HEK293T (cell line): Measurements from ENCODE around the gene CHRM1.

Experiments used
- ARNT ChIP-seq: fragments of 450-650 bp; IDR thresholded peaks from 2 replicates; pipeline ENCODE4 v1.6.1; 2017; ENCODE audit warnings: mild to moderate bottlenecking
- BHLHE40 ChIP-seq: fragments of 450-650 bp; IDR thresholded peaks from 2 replicates; pipeline ENCODE4 v1.6.1; 2016; ENCODE audit warnings: mild to moderate bottlenecking, moderate library complexity, borderline replicate concordance
- CTBP1 ChIP-seq: fragments of 450-650 bp; IDR thresholded peaks from 2 replicates; pipeline ENCODE4 v1.6.1; 2016; ENCODE audit warnings: borderline replicate concordance
- ELF4 ChIP-seq: fragments of 450-650 bp; IDR thresholded peaks from 2 replicates; pipeline ENCODE4 v1.6.1; 2017; ENCODE audit warnings: antibody characterized with exemption
- FOXA1 ChIP-seq: fragments of 450-650 bp; IDR thresholded peaks from 2 replicates; pipeline ENCODE4 v1.6.1; 2016; ENCODE audit warnings: mild to moderate bottlenecking
- FOXK2 ChIP-seq: fragments of 450-650 bp; IDR thresholded peaks from 2 replicates; pipeline ENCODE4 v1.6.1; 2016; ENCODE audit warnings: mild to moderate bottlenecking
- FOXM1 ChIP-seq: fragments of 450-650 bp; IDR thresholded peaks from 2 replicates; pipeline ENCODE4 v1.6.1; 2017; ENCODE audit warnings: mild to moderate bottlenecking, borderline replicate concordance
- LEF1 ChIP-seq: fragments of 450-650 bp; IDR thresholded peaks from 2 replicates; pipeline ENCODE4 v1.6.1; 2017; ENCODE audit warnings: mild to moderate bottlenecking, borderline replicate concordance
- SP1 ChIP-seq: fragments of 450-650 bp; IDR thresholded peaks from 2 replicates; pipeline ENCODE4 v1.6.1; 2017
- SUZ12 ChIP-seq: fragments of 450-650 bp; IDR thresholded peaks from 2 replicates; pipeline ENCODE4 v1.6.1; 2016; ENCODE audit warnings: mild to moderate bottlenecking
- TARDBP ChIP-seq: fragments of 450-650 bp; IDR thresholded peaks from 2 replicates; pipeline ENCODE4 v1.6.1; 2016
- ZNF384 ChIP-seq: fragments of 450-650 bp; IDR thresholded peaks from 2 replicates; pipeline ENCODE4 v1.6.1; 2016

DNA sequence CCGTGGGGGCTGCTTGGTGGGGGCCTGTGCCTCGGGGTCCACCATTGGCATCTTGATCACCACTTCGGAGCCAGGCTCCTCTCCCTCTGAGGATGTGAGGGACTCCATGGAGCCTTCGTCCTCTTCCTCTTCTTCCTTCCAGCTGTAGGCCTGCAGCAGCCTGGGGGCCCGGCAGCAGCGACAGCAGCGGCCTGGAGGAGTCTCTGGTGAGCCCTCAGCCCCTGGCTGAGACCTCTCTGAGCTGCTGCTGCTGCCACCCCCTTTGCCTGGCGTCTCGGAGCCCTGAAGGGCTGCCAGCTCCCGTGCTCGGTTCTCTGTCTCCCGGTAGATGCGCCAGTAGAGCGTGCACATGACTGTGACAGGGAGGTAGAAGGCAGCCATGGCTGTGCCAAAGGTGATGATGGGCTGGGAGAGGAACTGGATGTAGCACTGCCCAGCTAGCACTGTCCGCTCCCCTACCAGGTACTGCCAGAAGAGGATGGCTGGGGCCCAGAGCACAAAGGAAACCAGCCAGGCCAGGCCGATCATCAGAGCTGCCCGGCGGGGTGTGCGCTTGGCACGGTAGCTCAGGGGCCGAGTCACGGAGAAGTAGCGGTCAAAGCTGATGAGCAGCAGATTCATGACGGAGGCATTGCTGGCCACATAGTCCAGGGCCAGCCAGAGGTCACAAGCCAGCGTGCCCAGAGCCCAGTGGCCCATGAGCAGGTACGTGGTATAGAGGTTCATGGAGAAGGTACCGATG is 10.9 kb downstream of the CHRM1 start:
- TF ChIP-seq FOXK2 (no peak), FOXM1 (no peak), ZNF384 (no peak), SP1 (no peak), FOXA1 (no peak), TARDBP (no peak), ELF4 (no peak), SUZ12 (no peak), BHLHE40 (no peak), ARNT (no peak), CTBP1 (no peak), LEF1 (no peak)
